ENCODE results near the gene UGT2B10.
"Not testable (repeated sequence)": the region's sequence is repeated elsewhere in the genome, so short reads cannot be mapped to it uniquely, and the experiment has no call there.

The UGT2B10 gene

DNA sequence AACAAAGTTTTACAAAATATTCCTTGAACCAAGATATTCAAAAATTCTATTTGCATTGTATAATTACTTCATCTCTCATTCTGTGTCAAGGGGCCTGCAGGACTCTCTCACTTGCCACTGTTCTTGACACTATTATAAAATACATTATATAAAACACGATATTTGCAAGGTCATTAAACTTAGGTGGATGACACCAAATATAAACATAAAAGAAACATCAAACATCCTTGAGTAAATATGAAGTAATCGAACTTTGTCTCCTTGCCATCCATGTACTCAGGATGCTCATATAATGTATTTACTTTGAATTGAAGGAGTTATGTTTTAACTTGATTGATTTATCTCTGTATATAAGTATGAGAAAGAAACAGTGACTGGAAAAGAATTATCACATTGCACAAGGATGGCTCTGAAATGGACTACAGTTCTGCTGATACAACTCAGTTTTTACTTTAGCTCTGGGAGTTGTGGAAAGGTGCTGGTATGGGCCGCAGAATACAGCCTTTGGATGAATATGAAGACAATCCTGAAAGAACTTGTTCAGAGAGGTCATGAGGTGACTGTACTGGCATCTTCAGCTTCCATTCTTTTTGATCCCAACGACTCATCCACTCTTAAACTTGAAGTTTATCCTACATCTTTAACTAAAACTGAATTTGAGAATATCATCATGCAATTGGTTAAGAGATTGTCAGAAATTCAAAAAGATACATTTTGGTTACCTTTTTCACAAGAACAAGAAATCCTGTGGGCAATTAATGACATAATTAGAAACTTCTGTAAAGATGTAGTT, at the start of gene UGT2B10:
UGT2B10 (plus strand) TSS at position 378 of the 793 bp plus-strand sequence; CDS start at position 404, 26 bp downstream.
- not testable (repeated sequence) for H3K9ac ChIP-seq (ENCODE audit: low read depth, low read length); H3K4me2 ChIP-seq (ENCODE audit: insufficient read depth, low read length); H3K4me3 ChIP-seq (ENCODE audit: low read depth in 1 of 2, low read length in 2 of 2); ATAC-seq (ENCODE audit: insufficient read depth, low read depth); H3K27ac ChIP-seq (ENCODE audit: low read length); H3K4me1 ChIP-seq (ENCODE audit: insufficient read depth, low read length); DNase-seq; H3K79me2 ChIP-seq (ENCODE audit: insufficient read depth, low read length); H2AFZ ChIP-seq (ENCODE audit: low read depth, low read length); H3K36me3 ChIP-seq (ENCODE audit: insufficient read depth, low read length); H4K20me1 ChIP-seq (ENCODE audit: insufficient read depth, low read length); H3K27me3 ChIP-seq (ENCODE audit: insufficient read depth, low read length, poor library complexity); H3K9me3 ChIP-seq (ENCODE audit: insufficient read depth, low read length, severe bottlenecking)

DNA sequence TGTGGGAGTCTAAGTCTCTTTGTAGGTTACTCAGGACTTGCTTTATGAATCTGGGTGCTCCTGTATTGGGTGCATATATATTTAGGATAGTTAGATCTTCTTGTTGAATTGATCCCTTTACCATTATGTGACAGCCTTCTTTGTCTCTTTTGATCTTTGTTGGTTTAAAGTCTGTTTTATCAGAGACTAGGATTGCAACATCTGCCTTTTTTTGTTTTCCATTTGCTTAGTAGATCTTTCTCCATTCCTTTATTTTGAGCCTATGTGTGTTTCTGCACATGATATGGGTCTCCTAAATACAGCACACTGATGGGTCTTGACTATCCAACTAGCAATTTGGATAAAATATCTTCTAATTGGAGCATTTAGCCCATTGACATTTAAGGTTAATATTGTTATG, 44.0 kb upstream of the UGT2B10 start:
- not testable (repeated sequence) for H3K9me3 ChIP-seq (ENCODE audit: insufficient read depth, low read length, severe bottlenecking); H3K27me3 ChIP-seq (ENCODE audit: insufficient read depth, low read length, poor library complexity); H3K4me3 ChIP-seq (ENCODE audit: low read depth in 1 of 2, low read length in 2 of 2); ATAC-seq (ENCODE audit: insufficient read depth, low read depth); H3K9ac ChIP-seq (ENCODE audit: low read depth, low read length); H3K27ac ChIP-seq (ENCODE audit: low read length); H2AFZ ChIP-seq (ENCODE audit: low read depth, low read length); H3K36me3 ChIP-seq (ENCODE audit: insufficient read depth, low read length); H3K4me1 ChIP-seq (ENCODE audit: insufficient read depth, low read length); H3K4me2 ChIP-seq (ENCODE audit: insufficient read depth, low read length); H3K79me2 ChIP-seq (ENCODE audit: insufficient read depth, low read length); H4K20me1 ChIP-seq (ENCODE audit: insufficient read depth, low read length); DNase-seq

DNA sequence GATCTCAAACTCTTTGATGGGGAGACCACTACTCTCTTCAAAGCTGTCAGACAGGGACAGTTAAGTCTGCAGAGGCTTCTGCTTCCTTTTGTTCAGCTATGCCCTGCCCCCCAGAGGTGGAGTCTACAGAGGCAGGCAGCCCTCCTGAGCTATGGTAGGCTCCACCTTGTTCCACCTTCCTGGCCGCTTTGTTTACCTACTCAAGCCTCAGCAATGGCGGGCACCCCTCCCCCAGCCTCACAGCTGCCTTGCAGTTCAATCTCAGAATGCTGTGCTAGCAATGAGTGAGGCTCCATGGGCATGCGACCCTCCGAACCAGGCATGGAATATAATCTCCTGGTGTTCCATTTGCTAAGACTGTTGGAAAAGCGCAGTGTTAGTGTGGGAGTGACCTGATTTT, 42.1 kb upstream of the UGT2B10 start:
- H3K9ac ChIP-seq (ENCODE audit: low read depth, low read length): no peak overlapping the region
- ATAC-seq (ENCODE audit: insufficient read depth, low read depth): no peak
- no peaks in the 10 kb centered on the region for H4K20me1 ChIP-seq (ENCODE audit: insufficient read depth, low read length)
- H3K4me2 ChIP-seq (ENCODE audit: insufficient read depth, low read length): no peak overlapping the region
- no peak overlapping the region for H3K27ac ChIP-seq (ENCODE audit: low read length)
- no peaks in the 10 kb centered on the region for H3K27me3 ChIP-seq (ENCODE audit: insufficient read depth, low read length, poor library complexity)
- no peak for DNase-seq
- no peaks in the 10 kb centered on the region for H3K9me3 ChIP-seq (ENCODE audit: insufficient read depth, low read length, severe bottlenecking)
- H3K4me3 ChIP-seq (ENCODE audit: low read depth in 1 of 2, low read length in 2 of 2): no peak overlapping the region
- no peaks in the 10 kb centered on the region for H3K4me1 ChIP-seq (ENCODE audit: insufficient read depth, low read length)
- H3K79me2 ChIP-seq (ENCODE audit: insufficient read depth, low read length): no peaks in the 10 kb centered on the region
- H3K36me3 ChIP-seq (ENCODE audit: insufficient read depth, low read length): no peaks in the 10 kb centered on the region
- TF ChIP-seq, protein P1, sequence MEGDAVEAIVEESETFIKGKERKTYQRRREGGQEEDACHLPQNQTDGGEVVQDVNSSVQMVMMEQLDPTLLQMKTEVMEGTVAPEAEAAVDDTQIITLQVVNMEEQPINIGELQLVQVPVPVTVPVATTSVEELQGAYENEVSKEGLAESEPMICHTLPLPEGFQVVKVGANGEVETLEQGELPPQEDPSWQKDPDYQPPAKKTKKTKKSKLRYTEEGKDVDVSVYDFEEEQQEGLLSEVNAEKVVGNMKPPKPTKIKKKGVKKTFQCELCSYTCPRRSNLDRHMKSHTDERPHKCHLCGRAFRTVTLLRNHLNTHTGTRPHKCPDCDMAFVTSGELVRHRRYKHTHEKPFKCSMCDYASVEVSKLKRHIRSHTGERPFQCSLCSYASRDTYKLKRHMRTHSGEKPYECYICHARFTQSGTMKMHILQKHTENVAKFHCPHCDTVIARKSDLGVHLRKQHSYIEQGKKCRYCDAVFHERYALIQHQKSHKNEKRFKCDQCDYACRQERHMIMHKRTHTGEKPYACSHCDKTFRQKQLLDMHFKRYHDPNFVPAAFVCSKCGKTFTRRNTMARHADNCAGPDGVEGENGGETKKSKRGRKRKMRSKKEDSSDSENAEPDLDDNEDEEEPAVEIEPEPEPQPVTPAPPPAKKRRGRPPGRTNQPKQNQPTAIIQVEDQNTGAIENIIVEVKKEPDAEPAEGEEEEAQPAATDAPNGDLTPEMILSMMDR (IDR thresholded peaks at IDR 0.05; ENCODE audit: borderline replicate concordance, extremely low read depth, low read length, poor library complexity, severe bottlenecking): no peak
- no peak for TF ChIP-seq EZH2 (IDR thresholded peaks at IDR 0.05; ENCODE audit: borderline replicate concordance, low read depth, low read length, severe bottlenecking)
- no peak overlapping the region for H2AFZ ChIP-seq (ENCODE audit: low read depth, low read length)

DNA sequence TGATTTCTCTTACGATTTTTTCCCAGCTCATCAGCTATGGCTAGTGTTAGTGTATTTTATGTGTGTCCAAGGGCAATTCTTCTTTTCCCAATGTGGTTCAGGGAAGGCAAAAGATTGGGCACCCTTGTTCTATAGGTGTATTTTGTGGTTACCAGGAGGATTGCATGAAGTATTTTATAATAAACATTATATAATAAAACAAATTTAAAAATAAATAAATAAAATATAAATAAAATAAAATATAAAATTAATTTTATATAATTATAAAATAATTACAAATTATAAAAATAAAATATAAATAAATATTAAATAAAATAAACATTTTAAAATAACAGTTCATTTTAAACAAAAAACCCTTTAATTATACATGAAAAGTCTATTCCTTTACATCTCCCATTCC, 35.6 kb upstream of the UGT2B10 start:
- ATAC-seq (ENCODE audit: insufficient read depth, low read depth) (no peak), DNase-seq (no peak)
- Histone ChIP-seq H3K36me3 (ENCODE audit: insufficient read depth, low read length) (no peaks in the 10 kb centered on the region), H4K20me1 (ENCODE audit: insufficient read depth, low read length) (no peaks in the 10 kb centered on the region), H3K4me2 (ENCODE audit: insufficient read depth, low read length) (no peak overlapping the region), H2AFZ (ENCODE audit: low read depth, low read length) (no peak overlapping the region), H3K79me2 (ENCODE audit: insufficient read depth, low read length) (no peaks in the 10 kb centered on the region), H3K9me3 (ENCODE audit: insufficient read depth, low read length, severe bottlenecking) (no peaks in the 10 kb centered on the region), H3K9ac (ENCODE audit: low read depth, low read length) (no peak overlapping the region), H3K27me3 (ENCODE audit: insufficient read depth, low read length, poor library complexity) (no peaks in the 10 kb centered on the region), H3K4me3 (ENCODE audit: low read depth in 1 of 2, low read length in 2 of 2) (no peak overlapping the region), H3K27ac (ENCODE audit: low read length) (no peak overlapping the region), H3K4me1 (ENCODE audit: insufficient read depth, low read length) (no peaks in the 10 kb centered on the region)
- no peak for TF ChIP-seq EZH2 (IDR thresholded peaks at IDR 0.05; ENCODE audit: borderline replicate concordance, low read depth, low read length, severe bottlenecking)
- TF ChIP-seq, protein P1 (IDR thresholded peaks at IDR 0.05; ENCODE audit: borderline replicate concordance, extremely low read depth, low read length, poor library complexity, severe bottlenecking): no peak

Measured in DND-41 (cell line).